ENCODE measurements around the gene STXBP5L. TPM values are rescaled to one million over a fixed set of nuclear protein-coding genes. Genes with fewer than 3 reads are reported as not detected.
"Not testable (repeated sequence)": the region's sequence is repeated elsewhere in the genome, so short reads cannot be mapped to it uniquely, and the experiment has no call there.

Gene STXBP5L
- total RNA-seq, 6 experiments from 2014 or later: not detected

DNA sequence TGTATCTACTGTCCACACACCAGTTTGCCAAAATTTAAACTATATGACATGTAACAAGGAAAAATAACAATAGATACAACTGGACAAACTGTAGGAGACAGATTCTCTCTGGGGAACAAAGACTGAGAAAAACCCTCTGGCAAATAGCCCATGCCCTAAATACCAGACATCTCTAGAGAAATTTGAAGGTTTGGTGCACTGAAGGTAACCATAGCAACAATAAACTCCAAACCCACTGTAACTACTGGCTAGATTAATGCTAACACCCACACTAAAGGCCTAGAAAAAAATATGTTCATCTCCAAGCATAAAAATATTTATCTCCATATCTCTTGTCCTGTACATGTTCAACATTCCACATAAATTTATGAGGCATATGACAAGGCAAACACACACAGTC, 267.1 kb downstream of the STXBP5L start:
- TF ChIP-seq POLR2A (IDR thresholded peaks at IDR 0.05) (no peak), CTCF (IDR thresholded peaks at IDR 0.05) (no peak)
- Histone ChIP-seq H3K4me1 (no peaks in the 10 kb centered on the region), H3K9me3 (peaks cover 0 to 2% (median 0%) of the 10 kb centered on the region in 4 donors), H3K27me3 (no peaks in the 10 kb centered on the region), H3K27ac (no peak overlapping the region), H3K4me3 (no peak overlapping the region), H3K36me3 (no peaks in the 10 kb centered on the region)
- DNase-seq (no peak), ATAC-seq (no peak)
- intact Hi-C loops (cut with DNase I): no loop called here

DNA sequence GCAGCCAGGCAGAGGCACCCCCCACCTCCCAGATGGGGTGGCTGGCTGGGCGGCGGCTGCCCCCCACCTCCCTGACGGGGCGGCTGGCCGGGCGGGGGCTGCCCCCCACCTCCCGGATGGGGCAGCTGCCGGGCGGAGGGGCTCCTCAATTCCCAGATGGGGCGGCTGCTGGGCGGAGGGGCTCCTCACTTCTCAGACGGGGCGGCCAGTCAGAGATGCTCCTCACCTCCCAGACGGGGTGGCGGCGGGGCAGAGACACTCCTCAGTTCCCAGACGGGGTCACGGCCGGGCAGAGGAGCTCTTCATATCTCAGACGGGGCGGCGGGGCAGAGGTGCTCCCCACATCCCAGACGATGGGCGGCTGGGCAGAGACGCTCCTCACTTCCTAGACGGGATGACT, 282.6 kb downstream of the STXBP5L start:
- WGBS (ENCODE audit: insufficient coverage, low coverage, low lambda C conversion rate, missing lambda C conversion rate): 50% methylated on average over 2 of the region's 26 CpGs

DNA sequence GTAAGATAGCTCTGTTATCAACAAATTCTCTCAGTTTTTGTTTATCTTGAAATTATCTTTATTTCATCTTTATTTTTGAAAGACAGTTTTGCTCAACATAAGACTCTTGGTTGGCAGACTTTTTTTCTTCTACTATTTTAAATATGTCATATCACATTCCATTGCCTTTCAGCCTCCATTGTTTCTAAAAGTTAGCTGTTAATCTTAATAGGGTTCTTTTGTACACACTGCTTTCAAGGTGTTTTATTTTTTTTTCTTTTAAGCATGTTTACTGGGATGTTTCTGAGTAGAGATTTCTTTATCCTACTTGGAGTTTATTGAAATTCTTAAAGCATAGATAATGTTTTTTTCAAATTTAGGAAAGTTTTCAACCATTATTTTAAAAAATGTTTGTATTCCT, 294.6 kb downstream of the STXBP5L start:
- no peaks in the 10 kb centered on the region for H3K36me3 ChIP-seq
- intact Hi-C loops (cut with DNase I): no loop called here
- TF ChIP-seq POLR2A (IDR thresholded peaks at IDR 0.05): no peak
- no peak for TF ChIP-seq CTCF (IDR thresholded peaks at IDR 0.05)

More for the DNA sequence above, 282.6 kb downstream of the STXBP5L start:
- H3K9me3 ChIP-seq; H3K4me3 ChIP-seq; H3K27ac ChIP-seq; H3K4me1 ChIP-seq; H3K36me3 ChIP-seq; DNase-seq; ATAC-seq; H3K27me3 ChIP-seq; intact Hi-C loops (cut with DNase I): not testable (repeated sequence)

GRCh38 chr3:121223116-121223515, 315.1 kb downstream of the STXBP5L start:
- TF ChIP-seq POLR2A (IDR thresholded peaks at IDR 0.05) (no peak), CTCF (IDR thresholded peaks at IDR 0.05) (no peak)
- DNase-seq (no peak), ATAC-seq (no peak)
- Histone ChIP-seq H3K4me1 (no peaks in the 10 kb centered on the region), H3K9me3 (no peaks in the 10 kb centered on the region), H3K27me3 (no peaks in the 10 kb centered on the region), H3K27ac (no peak overlapping the region), H3K36me3 (no peaks in the 10 kb centered on the region), H3K4me3 (no peak overlapping the region)
- WGBS (ENCODE audit: insufficient coverage, low coverage, low lambda C conversion rate, missing lambda C conversion rate): 44% methylated on average over 2 of the region's 2 CpGs
- intact Hi-C loops (cut with DNase I): no loop called here

More for the DNA sequence above, 294.6 kb downstream of the STXBP5L start:
- no peaks in the 10 kb centered on the region for H3K9me3 ChIP-seq
- DNase-seq: no peak
- H3K4me1 ChIP-seq: no peaks in the 10 kb centered on the region
- ATAC-seq: no peak
- H3K27ac ChIP-seq: no peak overlapping the region
- no peaks in the 10 kb centered on the region for H3K27me3 ChIP-seq
- H3K4me3 ChIP-seq: no peak overlapping the region

- WGBS (ENCODE audit: insufficient coverage, low coverage, low lambda C conversion rate, missing lambda C conversion rate): 21% methylated on average over 1 of the region's 1 CpG
- no peaks in the 10 kb centered on the region for H3K27me3 ChIP-seq
- no peak overlapping the region for H3K27ac ChIP-seq
- no peak for ATAC-seq
- H3K4me1 ChIP-seq: no peaks in the 10 kb centered on the region
- intact Hi-C loops (cut with DNase I): no loop called here
- H3K36me3 ChIP-seq: no peaks in the 10 kb centered on the region
- TF ChIP-seq CTCF (IDR thresholded peaks at IDR 0.05): no peak
- TF ChIP-seq POLR2A (IDR thresholded peaks at IDR 0.05): no peak
- no peak for DNase-seq
- H3K9me3 ChIP-seq: no peaks in the 10 kb centered on the region
- H3K4me3 ChIP-seq: no peak overlapping the region
Measured at GRCh38 chr3:121228971-121229370, 321.0 kb downstream of the STXBP5L start.

DNA sequence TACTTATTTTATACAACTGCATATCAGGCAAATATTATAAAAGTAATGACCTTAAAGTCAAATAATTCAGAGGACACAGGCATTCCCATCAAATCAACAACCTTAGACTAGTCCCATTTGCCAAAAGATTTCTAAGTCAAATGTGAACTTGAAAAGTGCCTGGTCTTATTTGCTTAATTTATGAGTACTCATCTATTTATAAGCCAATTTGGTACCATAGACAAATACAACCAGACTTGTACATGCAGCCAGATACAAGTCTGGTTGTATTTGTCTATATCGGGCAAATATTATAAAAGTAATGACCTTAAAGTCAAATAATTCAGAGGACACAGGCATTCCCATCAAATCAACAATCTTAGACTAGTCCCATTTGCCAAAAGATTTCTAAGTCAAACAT, 322.2 kb downstream of the STXBP5L start:
- H3K27me3 ChIP-seq; intact Hi-C loops (cut with DNase I); H3K4me1 ChIP-seq; H3K36me3 ChIP-seq; DNase-seq; H3K27ac ChIP-seq; H3K9me3 ChIP-seq; ATAC-seq; H3K4me3 ChIP-seq: not testable (repeated sequence)
- WGBS (ENCODE audit: insufficient coverage, low coverage, low lambda C conversion rate, missing lambda C conversion rate): 64% methylated on average over 1 of the region's 1 CpG
